HG02938 (cell line): ENCODE results near the gene RASSF3.
"Not testable (repeated sequence)": the region's sequence is repeated elsewhere in the genome, so short reads cannot be mapped to it uniquely, and the experiment has no call there.

ENCODE experiments used
- ATAC-seq: cut with Tn5 transposase; IDR thresholded peaks from one replicate; pipeline ENCODE4 v1.9.1; 2021; ENCODE audit warnings: mild to moderate bottlenecking, moderate library complexity; ENCODE audit not compliant: unreplicated experiment

The RASSF3 gene

DNA sequence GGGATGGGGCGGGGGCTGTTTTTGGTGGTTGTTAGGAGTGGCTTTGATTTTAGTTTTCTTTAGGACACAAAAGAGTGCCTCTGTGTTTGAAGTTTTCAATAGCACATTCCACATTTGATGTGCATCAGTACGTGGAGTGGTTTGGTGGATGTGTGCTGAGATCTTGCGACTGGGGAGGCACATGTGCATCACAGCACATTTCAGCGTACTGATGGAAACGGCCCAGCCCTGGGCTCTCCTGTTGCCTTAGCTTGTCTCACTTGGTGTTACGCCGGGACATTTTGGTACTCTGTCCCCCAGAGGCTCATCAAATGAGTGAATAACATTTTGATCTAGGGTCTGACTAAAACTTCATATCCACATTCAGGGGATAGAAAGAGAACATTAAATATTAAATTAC, 78.4 kb downstream of the RASSF3 start:
- ATAC-seq, result no peak

DNA sequence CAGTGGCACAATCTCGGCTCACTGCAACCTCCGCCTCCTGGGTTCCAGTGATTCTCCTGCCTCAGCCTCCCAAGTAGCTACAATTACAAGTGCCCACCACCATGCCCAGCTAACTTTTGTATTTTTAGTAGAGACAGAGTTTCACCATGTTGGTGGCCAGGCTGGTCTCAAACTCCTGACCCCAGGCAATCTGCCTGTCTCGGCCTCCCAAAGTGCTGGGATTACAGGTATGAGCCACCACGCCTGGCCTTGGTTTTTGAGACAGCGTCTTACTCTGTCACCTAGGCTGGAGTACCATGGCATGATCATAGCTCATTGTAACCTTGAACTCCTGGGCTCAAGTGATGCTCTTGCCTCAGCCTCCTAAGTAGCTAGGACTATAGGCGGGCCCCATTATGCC, 79.9 kb downstream of the RASSF3 start:
- not testable (repeated sequence) for ATAC-seq

DNA sequence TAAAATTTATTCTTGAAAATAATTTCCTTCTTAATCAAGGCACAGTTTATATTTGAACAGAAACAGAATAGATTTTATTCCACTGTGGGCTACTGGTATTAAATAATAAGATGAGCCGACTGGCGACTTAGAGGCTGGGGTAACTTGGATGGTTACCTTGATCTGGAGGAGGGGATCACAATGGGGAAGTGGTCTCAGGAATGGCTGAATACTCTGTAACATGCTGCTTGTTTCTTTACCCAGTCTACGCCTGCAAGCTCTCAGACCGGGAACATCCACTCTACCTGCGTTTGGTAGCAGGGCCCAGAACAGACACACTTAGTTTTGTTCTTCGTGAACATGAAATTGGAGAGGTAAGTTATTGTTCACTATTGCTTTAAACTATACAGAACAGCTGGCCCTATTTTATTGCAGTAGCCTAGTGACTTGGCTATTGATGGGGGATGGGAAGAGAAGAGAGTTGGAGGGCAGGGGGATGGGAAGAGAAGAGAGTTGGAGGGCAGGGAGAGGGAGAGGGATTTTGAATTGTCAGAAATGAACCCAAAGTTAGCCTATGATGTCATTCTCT, 81.0 kb downstream of the RASSF3 start:
- no peak for ATAC-seq

DNA sequence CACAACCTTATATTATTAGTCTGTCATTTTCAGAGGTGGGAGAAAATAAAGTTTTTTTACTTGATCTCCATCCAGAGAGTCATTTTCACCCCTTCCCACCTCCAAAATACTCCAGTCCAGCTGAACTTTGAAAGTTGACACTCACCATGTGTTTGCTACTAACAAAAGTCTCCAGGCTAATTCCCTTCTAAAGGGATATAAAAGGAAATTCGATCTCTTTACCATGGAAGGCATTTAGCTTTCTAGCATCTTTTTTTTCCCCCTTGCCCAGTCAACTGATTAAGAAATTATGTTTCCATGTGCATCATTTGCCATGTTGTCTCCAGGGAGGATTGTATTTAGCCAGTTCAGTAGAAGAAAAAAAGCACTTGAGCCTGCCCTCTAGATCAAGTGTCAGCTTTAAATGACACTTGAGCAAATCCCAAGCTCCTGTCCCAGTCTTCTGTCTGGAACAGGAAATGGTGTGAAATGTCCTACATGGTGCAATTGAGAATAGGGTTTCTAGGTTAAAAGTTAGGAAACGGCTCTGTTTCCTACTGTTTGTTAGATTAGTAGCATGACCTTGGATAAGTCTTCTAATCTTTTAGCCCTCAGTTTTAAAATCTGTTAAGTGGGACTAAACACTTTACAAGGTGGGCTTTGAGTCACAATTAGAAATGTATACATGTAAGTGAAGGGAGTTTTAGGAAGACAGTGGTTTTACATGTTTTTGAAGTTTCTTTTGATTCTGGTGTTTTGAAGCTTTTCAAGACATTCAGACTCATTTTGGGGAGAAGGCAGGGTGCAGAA, 81.7 kb downstream of the RASSF3 start:
- ATAC-seq, result no peak

DNA sequence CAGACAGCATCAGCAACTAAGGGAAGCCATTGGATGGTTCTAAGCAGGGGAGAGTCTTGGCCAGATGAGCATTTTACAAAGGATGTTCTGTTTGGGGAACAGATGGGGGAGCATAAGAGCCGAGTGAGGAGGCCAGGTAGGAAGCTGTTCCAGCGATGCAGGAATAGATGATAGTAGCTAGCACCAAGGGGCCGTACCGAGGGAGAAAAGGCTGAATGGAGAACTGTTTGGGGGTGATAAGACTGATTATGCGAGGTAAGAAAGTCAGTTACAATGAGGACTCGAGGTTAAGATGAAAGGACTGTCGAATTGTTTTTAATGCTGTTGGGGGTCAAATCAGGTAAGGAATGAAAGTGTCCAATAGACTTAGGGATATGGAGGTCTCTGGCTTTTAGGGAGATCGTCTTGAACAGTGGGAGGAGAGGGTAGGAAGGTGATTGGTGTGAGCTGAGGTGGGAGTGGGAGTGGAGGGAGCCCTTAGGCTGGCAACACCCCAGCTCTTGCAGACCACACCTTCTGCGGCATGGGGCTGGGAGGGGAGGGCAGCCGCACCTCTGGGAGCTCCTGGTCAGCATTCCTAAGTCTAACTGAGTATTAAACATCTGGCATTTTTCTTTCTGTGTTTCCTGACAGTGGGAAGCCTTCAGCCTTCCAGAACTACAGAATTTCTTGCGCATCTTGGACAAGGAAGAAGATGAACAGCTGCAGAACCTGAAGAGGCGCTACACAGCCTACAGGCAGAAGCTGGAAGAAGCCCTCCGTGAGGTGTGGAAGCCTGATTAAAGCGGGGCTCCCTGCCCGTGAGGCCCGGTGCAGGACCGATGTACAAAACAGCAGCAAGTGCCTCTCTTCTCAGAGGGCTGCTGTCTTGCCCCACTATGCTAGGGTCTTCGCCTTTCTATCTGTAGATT, 84.1 kb downstream of the RASSF3 start:
- ATAC-seq, result no peak

DNA sequence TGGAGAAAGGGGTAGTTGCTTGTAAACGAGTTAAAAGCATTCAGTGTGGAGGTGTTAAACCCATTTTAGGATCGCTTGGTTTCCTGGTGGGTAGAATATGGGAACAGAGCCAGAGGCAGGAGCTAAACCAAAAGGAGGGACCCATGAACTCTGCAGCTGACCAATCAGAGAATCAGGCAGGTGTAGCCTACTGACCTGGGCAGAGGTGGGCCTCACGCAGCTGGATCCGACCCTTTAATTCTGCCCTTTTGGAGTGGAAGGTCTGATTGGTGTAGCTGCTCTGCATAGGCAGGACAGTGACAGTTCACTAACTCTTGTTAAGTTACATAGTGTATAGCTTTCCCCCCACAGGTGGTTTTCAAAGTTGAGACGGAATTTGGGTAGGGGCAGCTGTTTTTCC, 85.3 kb downstream of the RASSF3 start:
- ATAC-seq, result no peak

DNA sequence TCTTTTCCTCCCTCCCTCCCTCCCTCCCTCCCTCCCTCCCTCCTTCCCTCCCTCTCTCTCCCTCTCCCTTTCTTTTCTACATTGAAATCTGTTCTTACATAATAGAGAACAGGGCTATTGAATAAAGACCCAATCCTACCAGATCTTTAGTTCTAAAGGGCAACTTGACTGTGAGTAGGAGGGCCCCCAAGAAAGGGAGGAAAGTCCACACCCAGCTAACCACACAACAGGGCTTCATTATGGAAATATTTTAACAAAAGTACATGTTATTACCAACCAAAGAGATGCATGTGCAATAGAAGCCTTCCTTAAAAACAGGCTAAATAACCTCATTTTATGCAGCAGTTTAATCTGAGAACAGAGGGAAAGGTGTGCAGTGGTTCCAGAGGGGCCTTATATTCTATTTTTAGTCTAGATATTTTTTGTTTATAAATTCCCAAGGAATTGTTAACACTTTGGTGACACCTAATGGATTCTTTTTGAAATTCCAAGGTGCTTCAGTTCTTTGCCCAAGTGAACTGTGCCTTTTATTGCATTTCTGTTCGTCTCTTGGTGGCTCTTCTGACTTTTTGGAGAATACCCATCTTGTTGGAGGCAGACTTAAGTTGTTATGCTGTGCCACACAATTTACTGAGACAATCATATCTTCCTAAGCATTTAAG, 85.9 kb downstream of the RASSF3 start:
- no peak for ATAC-seq

DNA sequence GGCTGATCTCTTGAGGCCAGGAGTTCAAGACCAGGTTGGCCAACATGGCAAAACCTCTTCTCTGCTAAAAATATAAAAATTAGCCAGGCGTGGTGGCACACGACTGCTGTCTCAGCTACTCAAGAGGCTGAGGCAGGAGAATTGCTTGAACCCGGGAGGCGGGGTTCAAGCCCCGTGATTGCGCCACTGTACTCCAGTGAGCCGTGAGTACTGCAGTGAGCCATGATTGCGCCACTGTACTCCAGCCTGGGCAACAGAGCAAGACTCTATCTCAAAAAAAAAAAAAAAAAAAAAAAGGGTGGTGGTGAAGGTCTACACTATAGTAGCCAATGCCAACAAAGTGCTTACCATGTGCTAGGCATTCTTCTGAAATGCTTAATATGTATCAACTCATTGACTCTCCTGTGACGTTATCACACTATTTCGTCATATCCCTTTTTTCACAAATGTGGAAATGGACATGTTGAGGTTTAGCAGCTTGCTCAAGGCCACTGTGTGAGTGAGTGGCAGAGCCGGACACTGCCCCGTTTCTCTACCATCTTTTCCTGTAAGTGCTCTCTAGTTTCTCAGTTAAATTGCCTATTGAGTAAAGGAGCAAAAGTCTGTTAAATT, 89.3 kb downstream of the RASSF3 start:
- no peak for ATAC-seq

DNA sequence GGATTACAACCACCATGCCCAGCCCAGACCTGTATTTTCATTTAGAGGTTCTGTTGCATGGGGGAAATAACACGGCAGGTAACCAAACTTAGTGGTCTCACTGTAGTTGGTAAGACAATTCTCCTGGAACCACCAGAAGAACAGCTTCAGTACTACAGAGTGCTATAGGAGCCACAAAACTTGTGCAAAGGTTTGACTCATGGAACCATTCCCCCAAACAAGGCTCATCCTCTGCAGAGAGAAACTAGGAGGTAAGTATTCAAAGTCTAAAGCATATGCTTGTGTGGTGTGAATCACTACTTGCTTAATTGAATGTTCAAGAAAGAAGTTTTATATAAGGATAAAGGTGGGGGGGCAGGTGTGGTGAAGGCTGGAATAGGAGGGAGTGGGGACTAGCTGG, 90.2 kb downstream of the RASSF3 start:
- no peak for ATAC-seq

DNA sequence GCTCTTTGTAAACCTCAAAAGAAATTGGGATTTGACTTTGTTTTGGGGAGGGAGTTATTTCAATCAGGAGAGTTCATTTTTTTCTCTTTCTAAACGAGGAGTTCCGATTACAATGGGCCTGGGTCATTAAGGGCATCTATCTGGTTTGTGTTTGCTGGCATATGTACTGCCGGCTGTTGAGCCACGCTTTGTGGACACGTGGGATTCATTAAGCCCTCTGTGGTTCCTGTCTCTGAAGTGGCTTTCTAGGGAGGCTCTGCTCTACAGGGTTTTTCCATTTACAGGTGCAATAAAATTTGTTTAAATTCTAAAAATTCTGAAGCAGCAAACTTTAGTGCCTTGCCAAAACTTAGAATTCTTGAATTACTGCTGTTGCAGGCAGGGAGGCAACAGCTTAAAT, 91.0 kb downstream of the RASSF3 start:
- no peak for ATAC-seq

DNA sequence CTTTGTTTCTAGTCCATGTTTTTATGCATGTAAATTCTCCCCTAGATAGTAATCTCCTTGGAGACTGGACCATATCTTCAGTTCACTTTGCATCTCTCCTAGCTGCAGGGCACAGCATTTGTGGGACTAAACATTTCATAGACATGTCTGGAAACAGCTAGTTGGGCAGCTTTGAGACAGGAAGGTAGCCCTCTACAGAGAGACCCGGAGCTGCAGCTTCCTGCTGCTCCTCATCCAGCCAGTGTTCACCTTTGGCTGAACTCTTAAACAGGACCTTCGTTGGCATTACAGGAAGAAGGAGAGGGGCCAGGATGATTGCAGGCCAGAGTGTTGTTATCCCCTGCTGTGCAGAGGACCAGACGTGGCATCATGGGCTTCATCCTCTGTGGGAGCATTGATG, 96.0 kb downstream of the RASSF3 start:
- no peak for ATAC-seq

DNA sequence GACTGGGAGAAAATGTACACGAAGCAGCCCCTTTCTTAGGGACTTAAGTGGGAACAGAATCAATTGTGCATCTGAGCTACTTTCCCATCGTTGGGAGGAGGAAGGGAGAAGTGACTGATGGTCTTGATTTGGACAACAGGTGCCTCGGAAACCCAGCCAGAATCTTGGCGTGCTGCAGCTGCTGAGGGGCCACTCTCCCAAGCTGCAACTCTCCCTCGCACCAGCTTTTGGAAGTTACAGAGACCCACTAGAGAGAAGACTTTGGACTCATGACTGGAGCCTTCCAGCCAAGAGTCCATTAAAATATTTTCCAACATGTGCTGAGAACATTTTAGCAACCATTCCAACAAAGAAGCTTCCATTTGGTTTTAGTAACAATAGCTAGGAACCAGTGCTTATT, 96.6 kb downstream of the RASSF3 start:
- ATAC-seq, result no peak

DNA sequence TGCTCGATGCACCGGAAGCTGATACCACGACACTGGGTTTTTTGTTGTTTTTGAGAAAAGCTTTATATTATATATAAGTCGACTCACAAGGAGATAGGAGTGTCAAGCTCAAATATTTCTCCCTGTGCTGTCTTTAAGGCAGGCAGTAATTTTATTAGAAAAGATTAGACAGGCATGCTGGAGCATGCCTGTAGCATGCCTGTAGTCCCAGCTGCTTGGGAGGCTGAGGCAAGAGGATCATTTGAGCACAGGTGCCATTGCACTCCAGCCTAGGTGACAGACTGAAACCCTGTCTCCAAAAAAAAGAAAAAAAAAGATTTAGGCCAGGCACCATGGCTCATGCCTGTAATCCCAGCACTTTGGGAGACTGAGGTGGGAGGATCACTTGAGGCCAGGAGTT, 97.1 kb downstream of the RASSF3 start:
- no peak for ATAC-seq

DNA sequence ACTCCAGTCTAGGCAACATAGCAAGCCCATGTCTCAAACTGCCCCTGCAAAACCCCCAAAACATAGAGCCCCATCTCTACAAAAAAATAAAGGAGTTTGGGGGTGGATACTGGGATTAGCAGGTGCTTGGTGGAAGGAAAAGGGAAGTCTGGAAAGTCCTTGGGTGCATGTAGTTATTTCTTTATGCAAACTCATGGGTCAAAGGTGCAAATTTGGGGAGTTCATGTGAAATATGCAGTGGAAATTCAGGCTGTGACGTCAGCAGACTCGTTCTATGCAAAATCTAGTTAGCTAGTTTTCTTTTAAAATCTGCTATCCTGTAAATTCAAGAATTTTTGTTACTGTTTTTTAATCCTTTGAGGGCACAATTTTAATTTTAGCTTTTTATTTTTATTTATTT, 97.6 kb downstream of the RASSF3 start:
- no peak for ATAC-seq

DNA sequence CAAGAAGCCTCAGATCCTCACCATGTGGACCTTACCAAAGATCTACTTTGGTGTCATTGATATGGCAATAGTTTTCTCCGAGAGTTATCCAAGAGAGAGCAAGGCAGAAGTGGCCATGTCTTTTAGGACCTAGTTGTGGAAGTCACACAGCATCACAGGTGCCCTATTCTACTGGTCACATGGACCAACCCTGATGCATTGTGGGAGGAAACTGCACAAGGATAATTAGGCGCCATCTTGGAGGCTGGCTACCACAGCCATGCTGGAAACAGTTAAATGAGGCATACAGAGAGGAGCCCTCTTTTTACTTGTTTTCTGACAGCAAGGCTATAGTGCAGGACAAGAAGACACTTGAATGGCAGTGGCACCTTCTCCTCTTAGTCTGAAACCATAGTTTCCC, 99.1 kb downstream of the RASSF3 start:
- ATAC-seq, result no peak

DNA sequence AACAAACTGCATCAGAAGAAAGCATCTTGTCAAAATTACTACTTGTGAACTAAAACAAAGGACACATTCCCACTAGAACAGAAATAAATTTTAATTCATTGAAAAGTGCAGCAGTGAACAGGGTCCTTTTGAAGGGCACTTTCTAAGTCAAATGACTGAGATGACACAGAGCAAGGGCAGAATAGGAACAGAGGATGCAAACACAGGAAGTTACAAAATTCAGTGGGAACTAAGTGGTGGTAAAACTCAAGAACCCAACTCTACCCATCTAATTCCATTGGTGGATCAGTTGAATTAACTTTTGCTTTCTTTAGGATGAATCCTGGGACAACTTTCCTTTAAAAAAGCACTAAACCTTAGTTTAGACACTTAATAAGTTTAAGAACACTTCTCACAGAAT, 103.1 kb downstream of the RASSF3 start:
- no peak for ATAC-seq

DNA sequence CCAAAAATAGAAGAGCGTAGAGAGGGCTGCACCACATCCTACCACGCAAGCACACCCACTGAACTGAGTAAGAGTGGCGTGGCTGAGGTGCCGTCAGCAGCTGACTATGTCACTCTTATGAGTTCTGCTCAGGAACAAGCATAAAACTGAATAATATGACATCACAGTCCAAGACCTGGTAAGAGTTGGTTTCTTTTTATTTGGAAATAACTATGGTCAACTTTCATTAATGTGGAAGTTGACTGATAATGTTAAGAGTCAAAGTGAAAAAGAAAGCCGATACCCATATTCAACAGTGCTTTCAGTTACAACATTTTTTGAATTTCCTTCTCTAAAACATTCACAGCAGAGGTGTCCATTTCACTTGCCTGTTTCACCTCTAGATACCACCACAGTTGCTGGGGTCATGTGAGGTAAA, 104.3 kb downstream of the RASSF3 start:
- ATAC-seq, result peak; percentile 73

DNA sequence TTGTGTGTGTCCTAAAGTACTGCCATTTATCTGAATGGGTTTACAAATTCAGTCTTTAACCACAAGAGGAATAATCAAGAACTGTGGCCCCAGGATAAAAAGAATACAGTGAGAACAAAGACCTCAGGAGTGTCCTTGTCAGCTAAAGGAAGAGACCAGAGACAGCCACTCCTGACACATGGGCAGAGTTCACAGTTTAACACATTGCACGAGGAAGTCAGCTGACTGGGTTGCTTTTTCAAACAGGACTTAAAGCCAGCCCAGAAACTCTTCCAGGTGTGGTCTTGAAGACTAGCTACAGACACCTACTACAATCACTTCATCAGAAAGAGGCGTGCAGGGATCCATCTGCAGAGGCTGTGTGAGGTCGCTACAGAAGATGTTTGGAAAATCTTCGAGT, 106.1 kb downstream of the RASSF3 start:
- no peak for ATAC-seq

DNA sequence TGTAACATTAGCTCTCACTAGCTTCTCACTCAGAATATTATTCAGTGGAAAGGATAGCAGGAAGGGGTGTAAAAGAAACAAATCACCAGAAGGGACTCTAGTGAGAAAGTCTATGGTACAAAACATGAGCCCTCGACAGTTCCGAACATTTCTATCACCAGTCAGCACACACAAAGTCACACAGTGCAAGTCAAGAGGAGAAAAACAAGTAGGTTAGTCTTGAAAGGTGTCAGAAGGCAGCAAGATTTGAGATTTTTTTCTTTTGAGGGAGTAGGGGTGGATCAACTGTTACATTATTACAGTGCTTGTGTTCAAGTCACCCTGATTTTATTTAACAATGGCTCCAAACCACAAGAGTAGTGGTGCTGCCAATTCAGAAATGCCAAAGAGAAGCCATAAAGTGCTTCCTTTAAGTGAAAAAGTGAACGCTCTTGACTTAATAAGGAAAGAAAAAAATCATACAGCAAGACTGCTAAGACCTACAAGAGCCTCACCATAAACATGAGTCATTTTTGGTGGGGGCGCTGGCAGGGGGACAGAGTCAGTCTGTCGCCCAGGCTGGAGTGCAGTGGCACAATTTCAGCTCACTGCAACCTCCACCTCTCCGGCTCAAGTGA, 106.7 kb downstream of the RASSF3 start:
- ATAC-seq, result no peak

DNA sequence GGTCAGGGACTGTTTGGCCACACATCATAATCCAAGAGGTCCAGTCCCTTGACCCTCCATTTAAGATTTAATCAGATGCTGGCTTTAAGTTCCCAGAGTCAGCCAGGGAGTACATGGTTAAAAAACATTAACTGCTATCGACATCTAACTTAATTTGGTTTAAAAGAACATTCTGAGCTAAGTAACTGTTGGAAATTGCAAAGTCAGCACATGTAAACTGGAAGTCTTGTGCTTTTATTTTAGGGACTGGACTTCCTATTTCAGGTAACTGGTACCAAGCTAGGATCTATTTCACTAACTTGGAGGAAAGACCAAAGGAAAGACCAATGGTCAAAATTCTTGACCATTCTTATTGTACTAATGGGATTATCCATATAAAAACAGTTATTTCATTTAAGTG, 108.4 kb downstream of the RASSF3 start:
- ATAC-seq, result no peak
